Measurements from ENCODE around the gene LRRC10B.

- TF ChIP-seq POLR2A (IDR thresholded peaks at IDR 0.05): no peak
- TF ChIP-seq, protein P1, sequence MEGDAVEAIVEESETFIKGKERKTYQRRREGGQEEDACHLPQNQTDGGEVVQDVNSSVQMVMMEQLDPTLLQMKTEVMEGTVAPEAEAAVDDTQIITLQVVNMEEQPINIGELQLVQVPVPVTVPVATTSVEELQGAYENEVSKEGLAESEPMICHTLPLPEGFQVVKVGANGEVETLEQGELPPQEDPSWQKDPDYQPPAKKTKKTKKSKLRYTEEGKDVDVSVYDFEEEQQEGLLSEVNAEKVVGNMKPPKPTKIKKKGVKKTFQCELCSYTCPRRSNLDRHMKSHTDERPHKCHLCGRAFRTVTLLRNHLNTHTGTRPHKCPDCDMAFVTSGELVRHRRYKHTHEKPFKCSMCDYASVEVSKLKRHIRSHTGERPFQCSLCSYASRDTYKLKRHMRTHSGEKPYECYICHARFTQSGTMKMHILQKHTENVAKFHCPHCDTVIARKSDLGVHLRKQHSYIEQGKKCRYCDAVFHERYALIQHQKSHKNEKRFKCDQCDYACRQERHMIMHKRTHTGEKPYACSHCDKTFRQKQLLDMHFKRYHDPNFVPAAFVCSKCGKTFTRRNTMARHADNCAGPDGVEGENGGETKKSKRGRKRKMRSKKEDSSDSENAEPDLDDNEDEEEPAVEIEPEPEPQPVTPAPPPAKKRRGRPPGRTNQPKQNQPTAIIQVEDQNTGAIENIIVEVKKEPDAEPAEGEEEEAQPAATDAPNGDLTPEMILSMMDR (IDR thresholded peaks at IDR 0.05): no peak
These were observed 21.1 kb upstream of the LRRC10B start for GRCh38 chr11:61487342-61488025.
